Mesendoderm (in vitro differentiated cells): ENCODE results near the gene NFIA.

Experiments
- DNase-seq: peaks from one replicate; pipeline ENCODE4 v3.0.0; 2013
- H2AK5ac ChIP-seq: 2 replicates; pipeline ENCODE4 v1.6.1; 2013; ENCODE audit warnings: low read length, inconsistent platforms
- H2BK120ac ChIP-seq: 2 replicates; pipeline ENCODE4 v1.6.1; 2013; ENCODE audit warnings: low read depth, mild to moderate bottlenecking, low read length, moderate library complexity, mixed read lengths
- H2BK15ac ChIP-seq: replicated peaks from 2 replicates; pipeline ENCODE4 v1.6.1; 2013; ENCODE audit warnings: low read depth, mild to moderate bottlenecking, moderate library complexity
- H2BK5ac ChIP-seq: 2 replicates; pipeline ENCODE4 v1.6.1; 2013; ENCODE audit warnings: low read length, inconsistent platforms
- H3K18ac ChIP-seq: 2 replicates; pipeline ENCODE4 v1.6.1; 2013; ENCODE audit warnings: mild to moderate bottlenecking, low read length, mixed read lengths
- H3K23ac ChIP-seq: one replicate; pipeline ENCODE4 v1.6.1; 2013; ENCODE audit warnings: low read length
- H3K27ac ChIP-seq: 2 replicates; pipeline ENCODE4 v1.5.1; 2013; ENCODE audit warnings: low read depth, mild to moderate bottlenecking, inconsistent platforms, low read length, moderate library complexity
- H3K27me3 ChIP-seq: 2 replicates; pipeline ENCODE4 v1.6.1; 2013; ENCODE audit warnings: low read length, control low read depth, mild to moderate bottlenecking, inconsistent platforms; ENCODE audit not compliant: insufficient read depth, poor library complexity
- H3K36me3 ChIP-seq: 2 replicates; pipeline ENCODE4 v1.6.1; 2013; ENCODE audit warnings: low read length, inconsistent platforms; ENCODE audit not compliant: control insufficient read depth, insufficient read depth
- H3K4ac ChIP-seq: one replicate; pipeline ENCODE4 v1.6.1; 2013; ENCODE audit warnings: low read depth, mild to moderate bottlenecking, low read length, moderate library complexity
- H3K4me1 ChIP-seq: 2 replicates; pipeline ENCODE4 v1.6.1; 2013; ENCODE audit warnings: low read depth, low read length, inconsistent platforms; ENCODE audit not compliant: control insufficient read depth
- H3K4me2 ChIP-seq: 2 replicates; pipeline ENCODE4 v1.6.1; 2013; ENCODE audit warnings: low read length
- H3K4me3 ChIP-seq: 2 replicates; pipeline ENCODE4 v1.5.1; 2013; ENCODE audit warnings: mild to moderate bottlenecking, low read length
- H3K56ac ChIP-seq: one replicate; pipeline ENCODE4 v1.6.1; 2013; ENCODE audit warnings: low read length
- H3K79me1 ChIP-seq: 2 replicates; pipeline ENCODE4 v1.6.1; 2013; ENCODE audit warnings: low read length, inconsistent platforms
- H3K79me2 ChIP-seq: 2 replicates; pipeline ENCODE4 v1.6.1; 2013; ENCODE audit warnings: mild to moderate bottlenecking, low read length; ENCODE audit not compliant: control insufficient read depth, insufficient read depth
- H3K9ac ChIP-seq: 2 replicates; pipeline ENCODE4 v1.6.1; 2013; ENCODE audit warnings: low read length, inconsistent platforms
- H4K5ac ChIP-seq: one replicate; pipeline ENCODE4 v1.6.1; 2013; ENCODE audit warnings: low read length
- H4K8ac ChIP-seq: one replicate; pipeline ENCODE4 v1.6.1; 2013; ENCODE audit warnings: low read depth, mild to moderate bottlenecking, control low read depth, low read length, moderate library complexity
- WGBS: extraction: QIAGEN DNeasy Blood & Tissue Kit; methylation state at CpG from one replicate; pipeline ENCODE4 v1.1.7; 2013; ENCODE audit warnings: low lambda C conversion rate, missing lambda C conversion rate; ENCODE audit not compliant: insufficient coverage; ENCODE audit errors: extremely low coverage; 5-methylcytosine and 5-hydroxymethylcytosine counted together

Gene NFIA

GRCh38 chr1:61231795-61232194 lies 149.4 kb downstream of the NFIA start:
- H3K9ac ChIP-seq = no peak overlapping the region
- no peak overlapping the region for H2BK5ac ChIP-seq
- H3K27ac ChIP-seq = no peak overlapping the region
- H3K36me3 ChIP-seq = no peaks in the 10 kb centered on the region
- H2BK120ac ChIP-seq = no peak overlapping the region
- no peaks in the 10 kb centered on the region for H3K27me3 ChIP-seq
- H2BK15ac ChIP-seq = no peak overlapping the region
- H3K18ac ChIP-seq = no peak overlapping the region
- WGBS = no CpG with 5 or more reads among the region's 2 CpGs
- H3K23ac ChIP-seq = no peak overlapping the region
- H2AK5ac ChIP-seq = no peak overlapping the region
- H3K4me2 ChIP-seq = no peak overlapping the region
- DNase-seq = no peak
- H3K4me3 ChIP-seq = no peak overlapping the region
- no peaks in the 10 kb centered on the region for H3K79me1 ChIP-seq
- no peak overlapping the region for H4K8ac ChIP-seq
- H3K4ac ChIP-seq = no peak overlapping the region
- H3K79me2 ChIP-seq = no peaks in the 10 kb centered on the region
- no peak overlapping the region for H3K56ac ChIP-seq
- no peak overlapping the region for H4K5ac ChIP-seq
- H3K4me1 ChIP-seq = no peaks in the 10 kb centered on the region

- Histone ChIP-seq H3K27ac (no peak overlapping the region), H3K18ac (no peak overlapping the region), H3K56ac (no peak overlapping the region), H3K4me2 (no peak overlapping the region), H3K79me1 (no peaks in the 10 kb centered on the region), H3K4me1 (no peaks in the 10 kb centered on the region), H3K27me3 (no peaks in the 10 kb centered on the region), H4K8ac (no peak overlapping the region), H2AK5ac (no peak overlapping the region), H3K4me3 (no peak overlapping the region), H4K5ac (no peak overlapping the region), H3K4ac (no peak overlapping the region), H3K36me3 (no peaks in the 10 kb centered on the region), H2BK15ac (no peak overlapping the region), H3K79me2 (no peaks in the 10 kb centered on the region), H3K23ac (no peak overlapping the region), H3K9ac (no peak overlapping the region), H2BK5ac (no peak overlapping the region), H2BK120ac (no peak overlapping the region)
- no CpG with 5 or more reads among the region's 6 CpGs for WGBS
- DNase-seq = no peak
These were observed 150.8 kb downstream of the NFIA start for GRCh38 chr1:61233121-61233660.

GRCh38 chr1:61234587-61234919 lies 152.2 kb downstream of the NFIA start:
- H4K5ac ChIP-seq = no peak overlapping the region
- no peaks in the 10 kb centered on the region for H3K36me3 ChIP-seq
- no peak overlapping the region for H3K4me2 ChIP-seq
- no peak overlapping the region for H2BK120ac ChIP-seq
- H3K79me1 ChIP-seq = no peaks in the 10 kb centered on the region
- H3K9ac ChIP-seq = no peak overlapping the region
- H2BK5ac ChIP-seq = no peak overlapping the region
- H3K27ac ChIP-seq = no peak overlapping the region
- H3K23ac ChIP-seq = no peak overlapping the region
- H2AK5ac ChIP-seq = no peak overlapping the region
- no peak overlapping the region for H4K8ac ChIP-seq
- H3K79me2 ChIP-seq = no peaks in the 10 kb centered on the region
- H2BK15ac ChIP-seq = no peak overlapping the region
- H3K4me3 ChIP-seq = no peak overlapping the region
- no peaks in the 10 kb centered on the region for H3K27me3 ChIP-seq
- DNase-seq = no peak
- peaks cover 4% of the 10 kb centered on the region for H3K4me1 ChIP-seq
- H3K4ac ChIP-seq = no peak overlapping the region
- no peak overlapping the region for H3K18ac ChIP-seq
- H3K56ac ChIP-seq = no peak overlapping the region
- WGBS = no CpG with 5 or more reads among the region's 3 CpGs

- Histone ChIP-seq H4K8ac (no peak overlapping the region), H3K18ac (no peak overlapping the region)
These were observed 154.8 kb downstream of the NFIA start for GRCh38 chr1:61237147-61237546.

GRCh38 chr1:61237659-61238358 lies 155.4 kb downstream of the NFIA start:
- no peak overlapping the region for H3K4me3 ChIP-seq
- H3K36me3 ChIP-seq = no peaks in the 10 kb centered on the region
- H2BK120ac ChIP-seq = no peak overlapping the region
- H2AK5ac ChIP-seq = no peak overlapping the region
- WGBS = no CpG with 5 or more reads among the region's 3 CpGs
- no peaks in the 10 kb centered on the region for H3K79me1 ChIP-seq
- H3K4me2 ChIP-seq = no peak overlapping the region
- no peaks in the 10 kb centered on the region for H3K79me2 ChIP-seq
- H4K5ac ChIP-seq = no peak overlapping the region
- DNase-seq = no peak
- no peak overlapping the region for H3K9ac ChIP-seq
- no peak overlapping the region for H3K27ac ChIP-seq
- no peak overlapping the region for H2BK15ac ChIP-seq
- H2BK5ac ChIP-seq = no peak overlapping the region
- no peak overlapping the region for H3K23ac ChIP-seq
- no peak overlapping the region for H3K56ac ChIP-seq
- H3K18ac ChIP-seq = no peak overlapping the region
- H3K4me1 ChIP-seq = peaks cover 4% of the 10 kb centered on the region
- no peak overlapping the region for H4K8ac ChIP-seq
- no peaks in the 10 kb centered on the region for H3K27me3 ChIP-seq
- H3K4ac ChIP-seq = no peak overlapping the region

More at GRCh38 chr1:61237147-61237546, 154.8 kb downstream of the NFIA start:
- no peak overlapping the region for H2BK120ac ChIP-seq
- no peak overlapping the region for H3K4me2 ChIP-seq
- H3K23ac ChIP-seq = no peak overlapping the region
- no peak overlapping the region for H4K5ac ChIP-seq
- H3K27me3 ChIP-seq = no peaks in the 10 kb centered on the region
- H3K36me3 ChIP-seq = no peaks in the 10 kb centered on the region
- no CpG with 5 or more reads among the region's 1 CpG for WGBS
- no peaks in the 10 kb centered on the region for H3K79me1 ChIP-seq
- H3K79me2 ChIP-seq = no peaks in the 10 kb centered on the region
- no peak overlapping the region for H3K4me3 ChIP-seq
- H3K56ac ChIP-seq = no peak overlapping the region
- DNase-seq = no peak
- H3K9ac ChIP-seq = no peak overlapping the region
- no peak overlapping the region for H2BK5ac ChIP-seq
- no peak overlapping the region for H3K4ac ChIP-seq
- H3K4me1 ChIP-seq = peaks cover 4% of the 10 kb centered on the region
- H2AK5ac ChIP-seq = no peak overlapping the region
- no peak overlapping the region for H2BK15ac ChIP-seq
- no peak overlapping the region for H3K27ac ChIP-seq

- Histone ChIP-seq H3K79me2 (no peaks in the 10 kb centered on the region), H3K4me2 (no peak overlapping the region), H3K4me3 (no peak overlapping the region), H4K8ac (no peak overlapping the region), H3K36me3 (no peaks in the 10 kb centered on the region), H3K56ac (no peak overlapping the region), H2AK5ac (no peak overlapping the region), H3K9ac (no peak overlapping the region), H2BK5ac (no peak overlapping the region), H3K4me1 (peaks cover 4% of the 10 kb centered on the region), H3K18ac (peak overlapping the region; percentile 75), H3K27ac (no peak overlapping the region), H2BK15ac (no peak overlapping the region), H4K5ac (no peak overlapping the region), H3K27me3 (no peaks in the 10 kb centered on the region), H3K23ac (no peak overlapping the region), H3K79me1 (no peaks in the 10 kb centered on the region), H2BK120ac (no peak overlapping the region), H3K4ac (no peak overlapping the region)
- no peak for DNase-seq
- no CpG with 5 or more reads among the region's 5 CpGs for WGBS
These were observed 156.0 kb downstream of the NFIA start for GRCh38 chr1:61238359-61238665.
